ENCODE results near the gene CLDN19.

CLDN19 gene

GRCh38 chr1:42700006-42700405 is 40.0 kb downstream of the CLDN19 start:
- no peak for DNase-seq (ENCODE audit: low spot score)

- no peak for DNase-seq (ENCODE audit: low spot score)
These were observed 41.8 kb downstream of the CLDN19 start for GRCh38 chr1:42698081-42698813.

- DNase-seq (ENCODE audit: low spot score): no peak
These were observed 47.1 kb downstream of the CLDN19 start for GRCh38 chr1:42692911-42693310.

- DNase-seq (ENCODE audit: low spot score): no peak
These were observed 47.6 kb downstream of the CLDN19 start for GRCh38 chr1:42692461-42692860.

GRCh38 chr1:42691157-42691498 is 48.9 kb downstream of the CLDN19 start:
- DNase-seq (ENCODE audit: low spot score): no peak

GRCh38 chr1:42690477-42691156 is 49.4 kb downstream of the CLDN19 start:
- no peak for DNase-seq (ENCODE audit: low spot score)

- no peak for DNase-seq (ENCODE audit: low spot score)
These were observed 50.1 kb downstream of the CLDN19 start for GRCh38 chr1:42689912-42690311.

GRCh38 chr1:42686418-42686817 is 53.6 kb downstream of the CLDN19 start:
- no peak for DNase-seq (ENCODE audit: low spot score)

- no peak for DNase-seq (ENCODE audit: low spot score)
These were observed 55.9 kb downstream of the CLDN19 start for GRCh38 chr1:42684139-42684538.
